ENCODE data around the gene NISCH.
A peak's percentile ranks its signal among the peaks of the same experiment; 100 is the strongest.

Gene NISCH

GRCh38 chr3:52455283-52456168 is at the start of gene NISCH:
Gene NISCH, plus strand, starts transcription at chr3:52455604. Its CDS starts 38 bp downstream, at chr3:52455642.
- peak; percentile 99 for DNase-seq

GRCh38 chr3:52406231-52406661 is 49.2 kb upstream of the NISCH start:
- no peak for DNase-seq

- no peak for DNase-seq
Measured at GRCh38 chr3:52406791-52407510, 48.5 kb upstream of the NISCH start.

- no peak for DNase-seq
Measured at GRCh38 chr3:52407779-52408178, 47.6 kb upstream of the NISCH start.

GRCh38 chr3:52408466-52408865 is 46.9 kb upstream of the NISCH start:
- no peak for DNase-seq

- no peak for DNase-seq
Measured at GRCh38 chr3:52415800-52416199, 39.6 kb upstream of the NISCH start.

- DNase-seq: no peak
Measured at GRCh38 chr3:52420388-52420787, 35.0 kb upstream of the NISCH start.

- no peak for DNase-seq
Measured at GRCh38 chr3:52422669-52423068, 32.7 kb upstream of the NISCH start.

- no peak for DNase-seq
Measured at GRCh38 chr3:52423173-52423572, 32.2 kb upstream of the NISCH start.

- DNase-seq: no peak
Measured at GRCh38 chr3:52428151-52429005, 27.0 kb upstream of the NISCH start.

GRCh38 chr3:52429031-52429430 is 26.4 kb upstream of the NISCH start:
- DNase-seq: no peak

GRCh38 chr3:52429779-52430415 is 25.5 kb upstream of the NISCH start:
- DNase-seq: no peak

- DNase-seq: no peak
Measured at GRCh38 chr3:52430416-52430810, 25.0 kb upstream of the NISCH start.

GRCh38 chr3:52431459-52432223 is 23.8 kb upstream of the NISCH start:
- no peak for DNase-seq

- DNase-seq: no peak
Measured at GRCh38 chr3:52432225-52432624, 23.2 kb upstream of the NISCH start.

- no peak for DNase-seq
Measured at GRCh38 chr3:52432691-52433141, 22.7 kb upstream of the NISCH start.

GRCh38 chr3:52433328-52433995 is 21.9 kb upstream of the NISCH start:
- no peak for DNase-seq

GRCh38 chr3:52433996-52434479 is 21.4 kb upstream of the NISCH start:
- DNase-seq: no peak

- no peak for DNase-seq
Measured at GRCh38 chr3:52434491-52435115, 20.8 kb upstream of the NISCH start.

All from stimulated activated CD4-positive, alpha-beta T cell treated with anti-CD3 and anti-CD28 coated beads, Interleukin-12 subunit alpha, Interleukin-12 subunit beta, amount 100 ng/mL, for 4 hours (primary cell).